H1 (cell line): ENCODE measurements around the gene DPY30. TPM values are rescaled to one million over a fixed set of nuclear protein-coding genes. Genes with fewer than 3 reads are reported as not detected.
A peak's percentile ranks its signal among the peaks of the same experiment; 100 is the strongest.

Source experiments
- CTCF ChIA-PET: fragments of 300-600 bp; sonication (Branson Sonifier 250); formaldehyde crosslinking; loops from one replicate; lab custom pipeline; 2021; ENCODE audit not compliant: partially characterized antibody; lab: Charles Lee
- POLR2A ChIA-PET: fragments of 300-600 bp; sonication (Branson Sonifier 250); formaldehyde crosslinking; loops from one replicate; lab custom pipeline; 2021; ENCODE audit warnings: inconsistent platforms; ENCODE audit not compliant: partially characterized antibody; lab: Charles Lee
- DNase-seq, 2 experiments: peaks; one replicate each; pipeline versions ENCODE4 v3.0.0 to v3.0.0-alpha.2; 2010 to 2022; ENCODE audit warnings: low spot score in 2 of 2, low read depth in 1 of 2, mixed read lengths in 1 of 2
- FAIRE-seq: peaks from 2 replicates; lab custom pipeline; 2011; peaks lifted over from hg19 to GRCh38; lab: Jason Lieb, UNC
- H2AFZ ChIP-seq: 2 replicates; pipeline ENCODE4 v1.8.1; 2012; ENCODE audit warnings: low read length, inconsistent platforms
- H2AK5ac ChIP-seq: 2 replicates; pipeline ENCODE4 v1.6.1; 2013; ENCODE audit warnings: low read depth, low read length
- H2BK120ac ChIP-seq: replicated peaks from 2 replicates; pipeline ENCODE3; 2013; ENCODE audit warnings: low read depth, low read length, inconsistent platforms
- H2BK12ac ChIP-seq: 2 replicates; pipeline ENCODE4 v1.6.1; 2013; ENCODE audit warnings: low read depth, low read length
- H2BK15ac ChIP-seq: 2 replicates; pipeline ENCODE4 v1.6.1; 2013; ENCODE audit warnings: low read length
- H2BK20ac ChIP-seq: 2 replicates; pipeline ENCODE4 v1.6.1; 2013; ENCODE audit warnings: low read length
- H2BK5ac ChIP-seq: 2 replicates; pipeline ENCODE4 v1.6.1; 2013; ENCODE audit warnings: low read depth, low read length
- H3K14ac ChIP-seq: 2 replicates; pipeline ENCODE4 v1.6.1; 2013; ENCODE audit warnings: inconsistent platforms; ENCODE audit not compliant: insufficient read length
- H3K18ac ChIP-seq: 2 replicates; pipeline ENCODE4 v1.6.1; 2013; ENCODE audit warnings: low read length; ENCODE audit errors: extremely low read depth
- H3K23ac ChIP-seq: 2 replicates; pipeline ENCODE4 v1.6.1; 2013; ENCODE audit warnings: inconsistent platforms; ENCODE audit not compliant: insufficient read length
- H3K23me2 ChIP-seq: 2 replicates; pipeline ENCODE4 v1.6.1; 2013; ENCODE audit warnings: low read depth, low read length
- H3K27ac ChIP-seq: 2 replicates; pipeline ENCODE4 v1.6.1; 2011; ENCODE audit warnings: low read depth, low read length, inconsistent platforms
- H3K27me3 ChIP-seq, 4 experiments: replicated peaks in 1 of 4; 1 replicate in 1 of 4; 2 replicates in 3 of 4; pipeline versions ENCODE4 v1.6.1 to v1.8.1; 2011 to 2013; ENCODE audit warnings: low read length in 3 of 4, mild to moderate bottlenecking in 3 of 4, inconsistent platforms in 2 of 4, mixed read lengths in 2 of 4, moderate library complexity in 1 of 4; ENCODE audit not compliant: control insufficient read depth in 3 of 4, insufficient read depth in 3 of 4; ENCODE audit errors: extremely low read depth in 1 of 4
- H3K36me3 ChIP-seq, 4 experiments: 2 replicates each; pipeline versions ENCODE4 v1.6.1 to v1.8.1; 2011 to 2013; ENCODE audit warnings: mild to moderate bottlenecking in 4 of 4, low read length in 3 of 4, moderate library complexity in 2 of 4, control low read depth in 1 of 4, inconsistent platforms in 1 of 4; ENCODE audit not compliant: insufficient read depth in 4 of 4, control insufficient read depth in 2 of 4
- H3K4ac ChIP-seq: replicated peaks from 2 replicates; pipeline ENCODE3; 2013; ENCODE audit warnings: low read length, low read depth, mixed read lengths, inconsistent platforms; ENCODE audit not compliant: insufficient read length
- H3K4me1 ChIP-seq, 4 experiments: replicated peaks in 1 of 4; 1 replicate in 1 of 4; 2 replicates in 3 of 4; pipeline versions ENCODE4 v1.6.1 to v1.8.1; 2011 to 2013; ENCODE audit warnings: low read length in 3 of 4, inconsistent platforms in 2 of 4, mixed read lengths in 1 of 4; ENCODE audit not compliant: insufficient read depth in 4 of 4, control insufficient read depth in 3 of 4
- H3K4me2 ChIP-seq, 2 experiments: 2 replicates each; pipeline versions ENCODE4 v1.6.1 to v1.8.1; 2011 to 2013; ENCODE audit warnings: low read depth in 2 of 2, low read length in 2 of 2, control low read depth in 1 of 2, inconsistent platforms in 1 of 2, mild to moderate bottlenecking in 1 of 2; ENCODE audit not compliant: insufficient read depth in 1 of 2
- H3K4me3 ChIP-seq, 4 experiments: fragments of 200-600, 300-600 bp in 1 of 4; sonication (generic), shearing (Covaris generic), sonication (Bioruptor Twin) in 1 of 4; 2 replicates each; pipeline versions ENCODE4 v1.5.1 to v1.8.1; 2011 to 2016; ENCODE audit warnings: low read length in 4 of 4, low read depth in 3 of 4, control low read depth in 2 of 4, inconsistent platforms in 2 of 4, mild to moderate bottlenecking in 2 of 4, mixed read lengths in 1 of 4, moderate library complexity in 1 of 4; ENCODE audit not compliant: insufficient read depth in 2 of 4; ENCODE audit errors: extremely low read depth in 1 of 4
- H3K56ac ChIP-seq: replicated peaks from 2 replicates; pipeline ENCODE3; 2013; ENCODE audit warnings: low read depth, mild to moderate bottlenecking, mixed read lengths, low read length, inconsistent platforms; ENCODE audit not compliant: insufficient read length
- H3K79me1 ChIP-seq: 2 replicates; pipeline ENCODE4 v1.6.1; 2013; ENCODE audit warnings: low read depth, low read length, control low read depth
- H3K79me2 ChIP-seq, 2 experiments: 2 replicates each; pipeline versions ENCODE4 v1.6.1 to v1.8.1; 2012 to 2013; ENCODE audit warnings: low read length in 2 of 2, mild to moderate bottlenecking in 2 of 2, inconsistent platforms in 1 of 2; ENCODE audit not compliant: insufficient read depth in 2 of 2, control insufficient read depth in 1 of 2
- H3K9ac ChIP-seq, 4 experiments: replicated peaks in 1 of 4; 1 replicate in 1 of 4; 2 replicates in 3 of 4; pipeline versions ENCODE4 v1.6.1 to v1.8.1; 2011 to 2013; ENCODE audit warnings: low read depth in 3 of 4, low read length in 3 of 4, control low read depth in 2 of 4, mild to moderate bottlenecking in 2 of 4, moderate library complexity in 2 of 4, inconsistent platforms in 1 of 4; ENCODE audit errors: extremely low read depth in 1 of 4
- H3K9me3 ChIP-seq, 2 experiments: 2 replicates each; pipeline versions ENCODE4 v1.6.1 to v1.8.1; 2012 to 2013; ENCODE audit warnings: mild to moderate bottlenecking in 2 of 2, moderate library complexity in 2 of 2, control low read depth in 1 of 2, inconsistent platforms in 1 of 2, low read depth in 1 of 2, low read length in 1 of 2, mixed read lengths in 1 of 2; ENCODE audit not compliant: insufficient read depth in 2 of 2
- H4K20me1 ChIP-seq, 2 experiments: replicated peaks in 1 of 2; 2 replicates each; pipeline versions ENCODE3 to v1.8.1; 2011 to 2013; ENCODE audit warnings: inconsistent platforms in 2 of 2, low read length in 2 of 2, mild to moderate bottlenecking in 1 of 2; ENCODE audit not compliant: insufficient read depth in 2 of 2, control insufficient read depth in 1 of 2
- H4K5ac ChIP-seq: 2 replicates; pipeline ENCODE4 v1.6.1; 2013; ENCODE audit warnings: low read length, low read depth, mixed read lengths, inconsistent platforms; ENCODE audit not compliant: insufficient read length
- H4K8ac ChIP-seq: 2 replicates; pipeline ENCODE4 v1.8.0; 2013; ENCODE audit warnings: mild to moderate bottlenecking, moderate library complexity, low read length, inconsistent platforms; ENCODE audit not compliant: insufficient read depth; ENCODE audit errors: extremely low read depth
- H4K91ac ChIP-seq: replicated peaks from 2 replicates; pipeline ENCODE3; 2013; ENCODE audit warnings: low read length, mixed read lengths, inconsistent platforms; ENCODE audit not compliant: insufficient read length
- CREB1 ChIP-seq: IDR thresholded peaks from 2 replicates; pipeline ENCODE4 v1.6.1; 2012; ENCODE audit warnings: inconsistent platforms
- CTBP2 ChIP-seq: IDR thresholded peaks from 2 replicates; pipeline ENCODE4 v1.7.0; 2011; ENCODE audit warnings: borderline replicate concordance, mild to moderate bottlenecking, moderate library complexity, mixed read lengths, low read length; ENCODE audit not compliant: insufficient read depth, insufficient read length
- EP300 ChIP-seq, 2 experiments: IDR thresholded peaks; 1 replicate in 1 of 2; 2 replicates in 1 of 2; pipeline ENCODE4 v1.6.1; 2011 to 2012; ENCODE audit warnings: low read depth in 2 of 2, low read length in 2 of 2, mild to moderate bottlenecking in 2 of 2, borderline replicate concordance in 1 of 2, inconsistent platforms in 1 of 2, moderate library complexity in 1 of 2
- JUND ChIP-seq: IDR thresholded peaks from 2 replicates; pipeline ENCODE4 v1.6.1; 2011; ENCODE audit warnings: mild to moderate bottlenecking, improper control_type of control experiment, low read length
- KDM5A ChIP-seq: fragments of 200-600 bp; IDR thresholded peaks from 2 replicates; pipeline ENCODE4 v1.7.1; 2012; ENCODE audit warnings: mild to moderate bottlenecking, low read length, inconsistent platforms, mixed read lengths
- POLR2A ChIP-seq, 2 experiments: IDR thresholded peaks; 1 replicate in 1 of 2; 2 replicates in 1 of 2; pipeline ENCODE4 v1.6.1; 2011; ENCODE audit warnings: low read depth in 2 of 2, low read length in 2 of 2, mild to moderate bottlenecking in 2 of 2; ENCODE audit errors: control extremely low read depth in 1 of 2
- POU5F1 ChIP-seq: IDR thresholded peaks from 2 replicates; pipeline ENCODE4 v1.6.1; 2011; ENCODE audit warnings: low read depth, mild to moderate bottlenecking, low read length, moderate library complexity
- TAF7 ChIP-seq: optimal IDR thresholded peaks from 2 replicates; pipeline ENCODE3; 2011; ENCODE audit warnings: low read depth, mild to moderate bottlenecking, inconsistent platforms, low read length, moderate library complexity, borderline replicate concordance
- WGBS, 2 experiments: shearing (Covaris generic) in 1 of 2; methylation state at CpG; one replicate each; pipeline versions ENCODE4 v1.1.6 to v1.1.7; 2013 to 2015; ENCODE audit warnings: low lambda C conversion rate in 2 of 2, mixed read lengths in 2 of 2, inconsistent platforms in 1 of 2, low coverage in 1 of 2, missing lambda C conversion rate in 1 of 2; ENCODE audit not compliant: insufficient replicate concordance in 2 of 2, insufficient coverage in 1 of 2, insufficient read length in 1 of 2; ENCODE audit errors: extremely low coverage in 1 of 2, missing lambda C conversion rate in 1 of 2; 5-methylcytosine and 5-hydroxymethylcytosine counted together
- polyA plus RNA-seq, 7 experiments: library from polyadenylated mRNA; depleted of rRNA in 3 of 7; stranded (reverse) in 5 of 7; unstranded in 2 of 7; fragments of >200 nt in 5 of 7; fragments of 200-250 nt in 2 of 7; gene quantifications; 1 replicate in 5 of 7; 2 replicates in 1 of 7; 4 replicates in 1 of 7; pipeline versions ENCODE4 v1.2.1 to v1.2.3, GENCODE V29; 2011 to 2013; ENCODE audit warnings: missing spikeins in 2 of 7, mixed read lengths in 2 of 7
- total RNA-seq: library from RNA; stranded (reverse); fragmentation: NEBNext Ultra II Directional; extraction: Animal tissue kit (Norgen Biotek cat#: 25700); gene quantifications from 2 replicates; pipeline ENCODE4 v1.2.1, GENCODE V29; 2021

The DPY30 gene
- total and polyA plus RNA-seq, 2 of the 8 experiments (the other 6 are each of a cell fraction or from before 2014, with no cell fraction given), result 139 to 157 TPM

GRCh38 chr2:32064021-32064601, 24.5 kb upstream of the DPY30 start:
- no peak overlapping the region for H2BK120ac ChIP-seq
- no peaks in the 10 kb centered on the region for H3K27me3 ChIP-seq
- H2AFZ ChIP-seq, result peak overlapping the region; percentile 73
- H3K4ac ChIP-seq, result no peak overlapping the region
- H3K9ac ChIP-seq, result peak overlapping the region; percentile 56 to 83 (median 70)
- H2AK5ac ChIP-seq, result no peak overlapping the region
- H3K79me1 ChIP-seq, result no peaks in the 10 kb centered on the region; the same call in 1 of the 2 replicates
- no peak overlapping the region for H2BK12ac ChIP-seq
- POLR2A ChIA-PET, result interaction anchor here (1.0 to 3.9 kb wide), 9 partner anchors 12 to 102 kb away, joined by 3 to 60 read pairs (median 5); partner anchors contain the start of genes DPY30, MEMO1 and SLC30A6
- peak overlapping the region; percentile 48 for H3K18ac ChIP-seq
- peak overlapping the region; percentile 70; the same call in 1 of the 2 replicates for H3K27ac ChIP-seq
- peak overlapping the region; percentile 81 for H4K5ac ChIP-seq
- H3K79me2 ChIP-seq, result peaks cover 0 to 18% of the 10 kb centered on the region in 2 experiments; a peak in 2 of 4 replicates
- peak overlapping the region; percentile 81; the same call in 1 of the 2 replicates for H2BK5ac ChIP-seq
- FAIRE-seq (no peak), DNase-seq (no peak)
- peaks cover 5% of the 10 kb centered on the region for H3K23me2 ChIP-seq
- WGBS, 2 experiments, result 2% methylated on average over 29 of the region's 40 CpGs; no CpG with 5 or more reads in 1 of the 2 experiments
- H2BK20ac ChIP-seq, result no peak overlapping the region
- no peak overlapping the region for H2BK15ac ChIP-seq
- H4K91ac ChIP-seq, result no peak overlapping the region
- H3K4me3 ChIP-seq, result peak overlapping the region; percentile 54 to 83 (median 68)
- peaks cover 0 to 2% (median 0%) of the 10 kb centered on the region in 4 experiments; a peak in 2 of 7 replicates for H3K4me1 ChIP-seq
- peak overlapping the region; percentile 89; the same call in 1 of the 2 replicates for H4K8ac ChIP-seq
- peak overlapping the region; percentile 85 for H3K4me2 ChIP-seq
- H3K14ac ChIP-seq, result no peak overlapping the region
- no peaks in the 10 kb centered on the region for H4K20me1 ChIP-seq
- H3K36me3 ChIP-seq, result no peaks in the 10 kb centered on the region
- H3K9me3 ChIP-seq, result no peaks in the 10 kb centered on the region
- H3K23ac ChIP-seq, result no peak overlapping the region
- H3K56ac ChIP-seq, result peak overlapping the region; percentile 82
- CTCF ChIA-PET, result interaction anchor here (1.3 to 2.8 kb wide), 3 partner anchors 9 to 37 kb away, joined by 3 to 13 read pairs (median 4); partner anchors contain the start of gene DPY30
- no peak for TF ChIP-seq EP300 (IDR thresholded peaks at IDR 0.05; ENCODE audit: borderline replicate concordance in 1 of 2, low read depth in 2 of 2, low read length in 2 of 2)
- peak in 1 of 2 experiments; percentile 73; a peak in 1 of 3 replicates for TF ChIP-seq POLR2A (IDR thresholded peaks at IDR 0.05; ENCODE audit: control extremely low read depth in 1 of 2, low read depth in 2 of 2, low read length in 2 of 2)
- peak; percentile 46 for TF ChIP-seq TAF7
- no peak for TF ChIP-seq POU5F1
- TF ChIP-seq JUND, result no peak
- no peak for TF ChIP-seq CREB1
- no peak for TF ChIP-seq CTBP2
- 0 out of 2 replicates have a peak, but pooled peaks have one; percentile 13 for TF ChIP-seq KDM5A
